SK-N-SH (cell line): Measurements from ENCODE around the gene DCAF10. TPM values are rescaled to one million over a fixed set of nuclear protein-coding genes. Genes with fewer than 3 reads are reported as not detected.

ENCODE experiments used
- CTCF ChIA-PET: fragments of 300-600, 350-600 bp; formaldehyde crosslinking; extraction: SDS; loops from one replicate; lab custom pipeline; 2021; lab: Yijun Ruan, JAX
- POLR2A ChIA-PET: fragments of 350-600 bp; sonication (Branson Sonifier 250); formaldehyde crosslinking; extraction: SDS; loops from one replicate; lab custom pipeline; 2020; ENCODE audit warnings: antibody characterized with exemption, inconsistent platforms; lab: Yijun Ruan, JAX
- DNase-seq: peaks from one replicate; pipeline ENCODE4 v3.0.0; 2012
- H2AFZ ChIP-seq: fragments of 200-600 bp; sonication (generic); 2 replicates; pipeline ENCODE4 v1.8.1; 2016; ENCODE audit warnings: antibody characterized with exemption, mild to moderate bottlenecking, low read depth
- H3F3A ChIP-seq: fragments of 200-600 bp; sonication (generic); replicated peaks from 2 replicates; pipeline ENCODE3; 2016; ENCODE audit warnings: antibody characterized with exemption, mild to moderate bottlenecking; ENCODE audit not compliant: insufficient read depth
- H3K27ac ChIP-seq, 2 experiments: fragments of 200-500 bp in 1 of 2; fragments of 200-600 bp in 1 of 2; sonication (Bioruptor generic) in 1 of 2; sonication (generic), shearing (Covaris generic) in 1 of 2; 2 replicates each; pipeline versions ENCODE4 v1.5.1 to v1.6.1; 2014 to 2016; ENCODE audit warnings: low read depth in 2 of 2, inconsistent platforms in 1 of 2, low read length in 1 of 2, mild to moderate bottlenecking in 1 of 2, mixed read lengths in 1 of 2
- H3K27me3 ChIP-seq: fragments of 200-600 bp; sonication (generic), shearing (Covaris generic); 2 replicates; pipeline ENCODE4 v1.6.1; 2016; ENCODE audit warnings: mixed run types; ENCODE audit not compliant: insufficient read depth
- H3K36me3 ChIP-seq, 2 experiments: fragments of 200-500 bp in 1 of 2; fragments of 200-600 bp in 1 of 2; sonication (Bioruptor generic) in 1 of 2; sonication (generic) in 1 of 2; replicated peaks in 1 of 2; 2 replicates each; pipeline versions ENCODE3 to v1.5.1; 2014 to 2016; ENCODE audit warnings: low read length in 1 of 2, mild to moderate bottlenecking in 1 of 2; ENCODE audit not compliant: insufficient read depth in 2 of 2, control insufficient read depth in 1 of 2
- H3K4me1 ChIP-seq, 2 experiments: fragments of 200-500 bp in 1 of 2; fragments of 200-600 bp in 1 of 2; sonication (Bioruptor generic) in 1 of 2; sonication (generic), shearing (Covaris generic) in 1 of 2; 2 replicates each; pipeline versions ENCODE4 v1.5.1 to v1.6.1; 2014 to 2016; ENCODE audit warnings: low read depth in 1 of 2, low read length in 1 of 2, mixed run types in 1 of 2; ENCODE audit not compliant: insufficient read depth in 2 of 2, control insufficient read depth in 1 of 2
- H3K4me2 ChIP-seq: fragments of 200-600 bp; sonication (generic), shearing (Covaris generic); 2 replicates; pipeline ENCODE4 v1.6.1; 2017; ENCODE audit warnings: mixed run types
- H3K4me3 ChIP-seq, 2 experiments: fragments of 200-500 bp in 1 of 2; fragments of 200-600 bp in 1 of 2; sonication (Bioruptor generic) in 1 of 2; sonication (generic), shearing (Covaris generic) in 1 of 2; 2 replicates each; pipeline versions ENCODE4 v1.5.1 to v1.8.1; 2014 to 2016; ENCODE audit warnings: low read depth in 2 of 2, inconsistent platforms in 1 of 2, low read length in 1 of 2, mild to moderate bottlenecking in 1 of 2, mixed read lengths in 1 of 2, moderate library complexity in 1 of 2
- H3K79me2 ChIP-seq: fragments of 200-600 bp; sonication (generic); 2 replicates; pipeline ENCODE4 v1.8.1; 2017; ENCODE audit warnings: mild to moderate bottlenecking; ENCODE audit not compliant: insufficient read depth
- H3K9ac ChIP-seq: fragments of 200-600 bp; sonication (generic); 2 replicates; pipeline ENCODE4 v1.6.1; 2017; ENCODE audit warnings: mixed run types
- H3K9me2 ChIP-seq: fragments of 200-600 bp; sonication (generic); 2 replicates; pipeline ENCODE4 v1.6.1; 2017; ENCODE audit warnings: mixed run types
- H3K9me3 ChIP-seq: fragments of 200-600 bp; sonication (generic); 2 replicates; pipeline ENCODE4 v1.6.1; 2017; ENCODE audit warnings: mixed run types, mild to moderate bottlenecking, moderate library complexity
- H4K20me1 ChIP-seq: fragments of 200-600 bp; sonication (generic); 2 replicates; pipeline ENCODE4 v1.6.1; 2017; ENCODE audit warnings: mild to moderate bottlenecking, mixed run types; ENCODE audit not compliant: insufficient read depth
- CHD2 ChIP-seq: fragments of 150-350 bp; IDR thresholded peaks from 2 replicates; pipeline ENCODE4 v1.6.1; 2018; ENCODE audit warnings: low read length; ENCODE audit not compliant: partially characterized antibody
- CTCF ChIP-seq: fragments of 200-600 bp; sonication (generic); IDR thresholded peaks from 2 replicates; pipeline ENCODE4 v1.6.1; 2017; ENCODE audit warnings: antibody characterized with exemption, mild to moderate bottlenecking, moderate library complexity
- EZH2phosphoT487 ChIP-seq: fragments of 200-600 bp; sonication (generic); IDR thresholded peaks from 2 replicates; pipeline ENCODE4 v1.6.1; 2017; ENCODE audit warnings: low read depth, mixed run types, mild to moderate bottlenecking, antibody characterized with exemption, moderate library complexity, borderline replicate concordance
- FOSL2 ChIP-seq: IDR thresholded peaks from 2 replicates; pipeline ENCODE4 v1.4.0; 2012; ENCODE audit warnings: low read depth, mild to moderate bottlenecking, moderate library complexity, borderline replicate concordance
- FOXM1 ChIP-seq: IDR thresholded peaks from 2 replicates; pipeline ENCODE4 v1.4.0; 2012; ENCODE audit warnings: low read depth, mild to moderate bottlenecking
- IRF3 ChIP-seq: fragments of 150-350 bp; IDR thresholded peaks from 2 replicates; pipeline ENCODE4 v1.6.1; 2016; ENCODE audit warnings: mild to moderate bottlenecking, low read depth, low read length
- JUND ChIP-seq: IDR thresholded peaks from 2 replicates; pipeline ENCODE4 v1.4.0; 2012
- MXI1 ChIP-seq: IDR thresholded peaks from 2 replicates; pipeline ENCODE4 v1.6.1; 2012; ENCODE audit warnings: mild to moderate bottlenecking, low read depth, low read length, improper control_type of control experiment
- RAD21 ChIP-seq: IDR thresholded peaks from 2 replicates; pipeline ENCODE4 v1.6.1; 2012; ENCODE audit warnings: mild to moderate bottlenecking, low read length
- RCOR1 ChIP-seq: fragments of 150-350 bp; IDR thresholded peaks from 2 replicates; pipeline ENCODE4 v1.6.1; 2017; ENCODE audit warnings: antibody characterized with exemption, low read length
- REST ChIP-seq: IDR thresholded peaks from 2 replicates; pipeline ENCODE4 v1.6.1; 2012; ENCODE audit warnings: mild to moderate bottlenecking, low read depth, low read length, moderate library complexity
- RFX5 ChIP-seq: IDR thresholded peaks from 2 replicates; pipeline ENCODE4 v1.6.1; 2012; ENCODE audit warnings: mild to moderate bottlenecking, improper control_type of control experiment, low read length
- SIN3A ChIP-seq: IDR thresholded peaks from 2 replicates; pipeline ENCODE4 v1.6.1; 2012; ENCODE audit warnings: low read depth, mild to moderate bottlenecking, low read length, moderate library complexity, borderline replicate concordance
- SMC3 ChIP-seq: IDR thresholded peaks from 2 replicates; pipeline ENCODE4 v1.6.1; 2012; ENCODE audit warnings: low read depth, low read length, improper control_type of control experiment
- TAF1 ChIP-seq: IDR thresholded peaks from 2 replicates; pipeline ENCODE4 v1.6.1; 2012; ENCODE audit warnings: low read depth, mild to moderate bottlenecking, low read length, moderate library complexity, borderline replicate concordance
- TEAD4 ChIP-seq: IDR thresholded peaks from 2 replicates; pipeline ENCODE4 v1.4.0; 2012; ENCODE audit warnings: mild to moderate bottlenecking, borderline replicate concordance; ENCODE audit not compliant: insufficient read depth
- USF2 ChIP-seq: fragments of 150-350 bp; IDR thresholded peaks from 2 replicates; pipeline ENCODE4 v1.6.1; 2017; ENCODE audit warnings: antibody characterized with exemption, low read length, low read depth, borderline replicate concordance
- WGBS: methylation state at CpG from one replicate; pipeline ENCODE4 v1.1.6; 2017; ENCODE audit warnings: low lambda C conversion rate; 5-methylcytosine and 5-hydroxymethylcytosine counted together
- polyA plus RNA-seq, 3 experiments: library from polyadenylated mRNA; depleted of rRNA; stranded (reverse); fragments of >200 nt; gene quantifications; 2 replicates each; pipeline ENCODE4 v1.2.3, GENCODE V29; 2012

DCAF10 gene
- polyA plus RNA-seq, 1 of the 3 experiments (the other 2 are of a cell fraction), result 11.8 TPM

GRCh38 chr9:37862530-37862929 is 61.9 kb downstream of the DCAF10 start (continued):
- no peak for TF ChIP-seq TAF1
- TF ChIP-seq RAD21, result no peak
- TF ChIP-seq FOSL2, result no peak
- TF ChIP-seq MXI1, result no peak
- TF ChIP-seq, all 33 proteins: peak for 0

GRCh38 chr9:37870081-37870798 is 69.6 kb downstream of the DCAF10 start:
- ChIA-PET POLR2A (interaction anchor here (1.0 kb wide), 1 partner anchor 85 kb away, joined by 3 read pairs; the partner anchor contains the start of gene EXOSC3), CTCF (no interaction called here)
- Histone ChIP-seq H3K9me3 (no peaks in the 10 kb centered on the region), H3K9me2 (no peaks in the 10 kb centered on the region), H3K27ac (no peak overlapping the region), H3K4me2 (no peak overlapping the region), H3F3A (peaks cover 4% of the 10 kb centered on the region), H3K4me1 (no peaks in the 10 kb centered on the region), H3K27me3 (no peaks in the 10 kb centered on the region), H3K36me3 (peaks cover 21 to 31% of the 10 kb centered on the region in 2 experiments), H2AFZ (no peak overlapping the region), H3K4me3 (no peak overlapping the region), H3K79me2 (no peaks in the 10 kb centered on the region), H4K20me1 (no peaks in the 10 kb centered on the region), H3K9ac (no peak overlapping the region)
- 90% methylated on average over 5 of the region's 5 CpGs for WGBS
- no peak for TF ChIP-seq REST
- no peak for TF ChIP-seq JUND
- TF ChIP-seq TEAD4, result no peak
- no peak for TF ChIP-seq RFX5
- TF ChIP-seq USF2, result no peak
- no peak for TF ChIP-seq FOXM1
- TF ChIP-seq IRF3, result no peak
- TF ChIP-seq CHD2, result no peak
- TF ChIP-seq FOSL2, result no peak
- no peak for TF ChIP-seq SIN3A
- no peak for TF ChIP-seq CTCF
- TF ChIP-seq EZH2phosphoT487, result no peak
- no peak for TF ChIP-seq SMC3
- TF ChIP-seq RCOR1, result no peak
- no peak for TF ChIP-seq TAF1
- no peak for DNase-seq
